Liver (tissue), 9 donors: ENCODE results near the gene RIC8B. TPM values are rescaled to one million over a fixed set of nuclear protein-coding genes. Genes with fewer than 3 reads are reported as not detected.

Experiments used
- DNase-seq: peaks from one replicate; pipeline ENCODE4 v3.0.0-alpha.2; 2017; ENCODE audit warnings: low spot score
- H3K27ac ChIP-seq, 2 donors: one replicate each; pipeline ENCODE4 v1.7.0; 2013; ENCODE audit warnings: inconsistent platforms in 2 of 2, low read length in 2 of 2, control low read depth in 1 of 2, low read depth in 1 of 2, mild to moderate bottlenecking in 1 of 2
- H3K27me3 ChIP-seq, 4 donors: one replicate each; pipeline versions ENCODE4 v1.6.1 to v1.7.0; 2013; ENCODE audit warnings: low read length in 3 of 4, inconsistent platforms in 1 of 4, mild to moderate bottlenecking in 1 of 4, moderate library complexity in 1 of 4; ENCODE audit not compliant: control insufficient read depth in 4 of 4, insufficient read depth in 4 of 4
- H3K36me3 ChIP-seq, 4 donors: one replicate each; pipeline versions ENCODE4 v1.6.1 to v1.7.0; 2013; ENCODE audit warnings: low read length in 3 of 4, mild to moderate bottlenecking in 3 of 4, low read depth in 1 of 4, moderate library complexity in 1 of 4; ENCODE audit not compliant: control insufficient read depth in 4 of 4, insufficient read depth in 3 of 4
- H3K4me1 ChIP-seq, 4 donors: one replicate each; pipeline versions ENCODE4 v1.6.1 to v1.7.0; 2013; ENCODE audit warnings: low read length in 3 of 4, mild to moderate bottlenecking in 3 of 4, moderate library complexity in 1 of 4; ENCODE audit not compliant: control insufficient read depth in 4 of 4, insufficient read depth in 4 of 4
- H3K4me3 ChIP-seq, 3 donors: one replicate each; pipeline versions ENCODE4 v1.6.1 to v1.7.0; 2013; ENCODE audit warnings: low read length in 3 of 3, control low read depth in 1 of 3, low read depth in 1 of 3, mild to moderate bottlenecking in 1 of 3
- H3K9ac ChIP-seq, 2 donors: one replicate each; pipeline ENCODE4 v1.7.0; 2013; ENCODE audit warnings: low read length in 2 of 2, mild to moderate bottlenecking in 2 of 2, moderate library complexity in 2 of 2, control low read depth in 1 of 2, low read depth in 1 of 2
- H3K9me3 ChIP-seq, 4 donors: one replicate each; pipeline versions ENCODE4 v1.6.1 to v1.7.0; 2013; ENCODE audit warnings: low read length in 3 of 4; ENCODE audit not compliant: control insufficient read depth in 4 of 4
- ATF3 ChIP-seq: IDR thresholded peaks from 2 replicates; pipeline ENCODE4 v1.6.1; 2016; ENCODE audit warnings: antibody characterized with exemption
- CTCF ChIP-seq: fragments of 150-350 bp; IDR thresholded peaks from 2 replicates; pipeline ENCODE4 v1.5.1; 2017; ENCODE audit warnings: improper control_type of control experiment, low read depth, low read length; ENCODE audit not compliant: missing input control
- EGR1 ChIP-seq, 2 donors: IDR thresholded peaks; 2 replicates each; pipeline ENCODE4 v1.6.1; 2016 to 2018; ENCODE audit warnings: antibody characterized with exemption in 2 of 2, low read depth in 2 of 2
- FOXA1 ChIP-seq: IDR thresholded peaks from 2 replicates; pipeline ENCODE4 v1.6.1; 2016; ENCODE audit warnings: antibody characterized with exemption
- FOXA2 ChIP-seq: IDR thresholded peaks from 2 replicates; pipeline ENCODE4 v1.6.1; 2016; ENCODE audit warnings: antibody characterized with exemption
- GABPA ChIP-seq, 2 donors: IDR thresholded peaks in 1 of 2; conservative IDR thresholded peaks in 1 of 2; 2 replicates each; pipeline ENCODE4 v1.6.1; 2016; ENCODE audit warnings: antibody characterized with exemption in 2 of 2, mild to moderate bottlenecking in 1 of 2, moderate library complexity in 1 of 2
- HNF4A ChIP-seq, 2 donors: conservative IDR thresholded peaks; 2 replicates each; pipeline ENCODE4 v1.6.1; 2016; ENCODE audit warnings: antibody characterized with exemption in 2 of 2, mild to moderate bottlenecking in 2 of 2
- HNF4G ChIP-seq: IDR thresholded peaks from 2 replicates; pipeline ENCODE4 v1.6.1; 2016; ENCODE audit warnings: antibody characterized with exemption
- JUND ChIP-seq, 2 donors: IDR thresholded peaks; 2 replicates each; pipeline ENCODE4 v1.6.1; 2016; ENCODE audit warnings: antibody characterized with exemption in 2 of 2
- MAX ChIP-seq: IDR thresholded peaks from 2 replicates; pipeline ENCODE4 v1.6.1; 2016; ENCODE audit warnings: antibody characterized with exemption
- NR2F2 ChIP-seq: IDR thresholded peaks from 2 replicates; pipeline ENCODE4 v1.6.1; 2016; ENCODE audit warnings: antibody characterized with exemption
- RAD21 ChIP-seq, 2 donors: IDR thresholded peaks; 2 replicates each; pipeline ENCODE4 v1.6.1; 2016; ENCODE audit warnings: antibody characterized with exemption in 2 of 2, mild to moderate bottlenecking in 2 of 2
- REST ChIP-seq: IDR thresholded peaks from 2 replicates; pipeline ENCODE4 v1.6.1; 2016; ENCODE audit warnings: antibody characterized with exemption, mild to moderate bottlenecking
- RXRA ChIP-seq, 2 donors: IDR thresholded peaks; 2 replicates each; pipeline ENCODE4 v1.6.1; 2017 to 2018; ENCODE audit warnings: antibody characterized with exemption in 2 of 2, mild to moderate bottlenecking in 1 of 2
- SP1 ChIP-seq: IDR thresholded peaks from 2 replicates; pipeline ENCODE4 v1.6.1; 2018; ENCODE audit warnings: antibody characterized with exemption, mild to moderate bottlenecking
- TAF1 ChIP-seq: conservative IDR thresholded peaks from 2 replicates; pipeline ENCODE4 v1.6.1; 2016; ENCODE audit warnings: antibody characterized with exemption, mild to moderate bottlenecking
- YY1 ChIP-seq: IDR thresholded peaks from 2 replicates; pipeline ENCODE4 v1.6.1; 2016; ENCODE audit warnings: antibody characterized with exemption, mild to moderate bottlenecking
- ZBTB33 ChIP-seq: IDR thresholded peaks from 2 replicates; pipeline ENCODE4 v1.6.1; 2016; ENCODE audit warnings: antibody characterized with exemption
- WGBS: extraction: QIAGEN DNeasy Blood & Tissue Kit; methylation state at CpG from one replicate; pipeline ENCODE4 v1.1.7; 2013; 5-methylcytosine and 5-hydroxymethylcytosine counted together
- polyA plus RNA-seq, 2 donors: library from polyadenylated mRNA; stranded (reverse) in 1 of 2; unstranded in 1 of 2; fragments of 200-250 nt in 1 of 2; fragments of >200 nt in 1 of 2; fragmentation: Nextera tagmentation in 1 of 2; extraction: Ambion mirVana in 1 of 2; gene quantifications; one replicate each; pipeline versions ENCODE4 v1.2.1 to v1.2.3, GENCODE V29; 2013 to 2015
- total RNA-seq, 2 donors: library from RNA; depleted of rRNA; stranded (reverse); fragments of >200 nt; gene quantifications; one replicate each; pipeline ENCODE4 v1.2.3, GENCODE V29; 2014
- donor health status: healthy.
- donor health status: healthy.
- donor health status: healthy.
- donor health status: healthy.
- donor health status: healthy.

RIC8B gene
- total and polyA plus RNA-seq, 4 donors, result 2.7 to 15.1 (median 4.2) TPM

- TF ChIP-seq REST, result no peak
Measured at GRCh38 chr12:106780010-106780631, 5.6 kb downstream of the RIC8B start (continued).

- H3K4me1 ChIP-seq, result peaks cover 7 to 24% (median 9%) of the 10 kb centered on the region in 4 donors
- TF ChIP-seq ZBTB33 (no peak), YY1 (no peak), REST (no peak), EGR1 (IDR thresholded peaks at IDR 0.05; ENCODE audit: low read depth in 2 of 2) (no peak), HNF4A (conservative IDR thresholded peaks at IDR 0.05) (no peak), ATF3 (no peak), MAX (no peak), TAF1 (no peak), FOXA1 (no peak), NR2F2 (no peak), RAD21 (IDR thresholded peaks at IDR 0.05) (no peak), CTCF (no peak), HNF4G (no peak), GABPA (IDR thresholded peaks at IDR 0.05 in 1 of 2, conservative IDR thresholded peaks at IDR 0.05 in 1 of 2) (no peak), JUND (IDR thresholded peaks at IDR 0.05) (no peak), RXRA (IDR thresholded peaks at IDR 0.05) (no peak), SP1 (no peak), FOXA2 (no peak)
- no peak for DNase-seq
- peak overlapping the region in 1 of 2 donors; percentile 57 for H3K27ac ChIP-seq
- no peaks in the 10 kb centered on the region for H3K9me3 ChIP-seq
- H3K4me3 ChIP-seq, result no peak overlapping the region
- 45% methylated on average over 1 of the region's 1 CpG for WGBS
- H3K36me3 ChIP-seq, result peaks cover 0 to 5% (median 4%) of the 10 kb centered on the region in 4 donors
- H3K27me3 ChIP-seq, result no peaks in the 10 kb centered on the region
- H3K9ac ChIP-seq, result no peak overlapping the region
Measured at GRCh38 chr12:106782619-106783018, 8.1 kb downstream of the RIC8B start.
